ENCODE results near the gene CYBC1.

DNA sequence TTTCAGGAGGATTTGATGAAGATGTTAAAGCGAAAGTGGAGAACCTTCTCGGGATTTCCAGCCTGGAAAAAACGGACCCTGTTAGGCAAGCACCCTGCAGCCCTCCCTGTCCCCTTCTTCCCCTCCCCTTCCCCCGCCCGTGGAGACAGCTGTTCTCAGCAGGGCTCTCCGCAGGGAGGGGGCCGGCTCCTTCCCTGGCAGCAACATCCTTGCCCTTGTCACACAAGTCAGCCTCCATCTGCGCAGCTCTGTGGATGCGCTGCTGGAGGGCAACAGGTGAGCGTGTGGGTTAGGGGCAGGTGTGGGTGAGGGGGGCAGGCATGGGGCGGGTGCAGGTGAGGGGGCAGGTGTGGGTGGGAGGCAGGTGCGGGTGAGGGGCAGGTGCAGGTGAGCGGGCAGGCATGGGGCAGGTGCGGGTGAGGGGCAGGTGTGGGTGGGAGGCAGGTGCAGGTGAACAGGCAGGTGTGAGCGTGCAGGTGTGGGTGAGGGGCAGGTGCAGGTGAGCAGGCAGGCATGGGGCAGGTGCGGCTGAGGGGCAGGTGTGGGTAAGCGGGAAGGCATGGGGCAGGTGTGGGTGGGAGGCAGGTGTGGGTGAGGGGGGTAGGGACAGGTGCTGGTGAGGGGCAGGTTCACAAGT lies 9.4 kb downstream of the CYBC1 start:
- TF ChIP-seq, protein P1, sequence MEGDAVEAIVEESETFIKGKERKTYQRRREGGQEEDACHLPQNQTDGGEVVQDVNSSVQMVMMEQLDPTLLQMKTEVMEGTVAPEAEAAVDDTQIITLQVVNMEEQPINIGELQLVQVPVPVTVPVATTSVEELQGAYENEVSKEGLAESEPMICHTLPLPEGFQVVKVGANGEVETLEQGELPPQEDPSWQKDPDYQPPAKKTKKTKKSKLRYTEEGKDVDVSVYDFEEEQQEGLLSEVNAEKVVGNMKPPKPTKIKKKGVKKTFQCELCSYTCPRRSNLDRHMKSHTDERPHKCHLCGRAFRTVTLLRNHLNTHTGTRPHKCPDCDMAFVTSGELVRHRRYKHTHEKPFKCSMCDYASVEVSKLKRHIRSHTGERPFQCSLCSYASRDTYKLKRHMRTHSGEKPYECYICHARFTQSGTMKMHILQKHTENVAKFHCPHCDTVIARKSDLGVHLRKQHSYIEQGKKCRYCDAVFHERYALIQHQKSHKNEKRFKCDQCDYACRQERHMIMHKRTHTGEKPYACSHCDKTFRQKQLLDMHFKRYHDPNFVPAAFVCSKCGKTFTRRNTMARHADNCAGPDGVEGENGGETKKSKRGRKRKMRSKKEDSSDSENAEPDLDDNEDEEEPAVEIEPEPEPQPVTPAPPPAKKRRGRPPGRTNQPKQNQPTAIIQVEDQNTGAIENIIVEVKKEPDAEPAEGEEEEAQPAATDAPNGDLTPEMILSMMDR (IDR thresholded peaks at IDR 0.05): no peak
- TF ChIP-seq EZH2 (IDR thresholded peaks at IDR 0.05; ENCODE audit: borderline replicate concordance, insufficient read depth, low read depth, low read length, poor library complexity, severe bottlenecking): no peak

Measured in B cell (primary cell).